T1000 (cell line): ENCODE measurements around the gene TTLL1.
A peak's percentile ranks its signal among the peaks of the same experiment; 100 is the strongest.

Experiments used
- DNase-seq: peaks from one replicate; lab custom pipeline; 2025; ENCODE audit warnings: mixed read lengths; lab: John Stamatoyannopoulos, UW

Gene TTLL1

GRCh38 chr22:43088984-43089717, at the start of gene TTLL1:
Gene TTLL1 (minus strand): TSS chr22:43089391. CDS start chr22:43075586, 13,805 bp downstream.
- peak; percentile 73 for DNase-seq

- no peak for DNase-seq
These were observed 47.6 kb upstream of the TTLL1 start for GRCh38 chr22:43136801-43137200.

- DNase-seq, result no peak
These were observed 47.1 kb upstream of the TTLL1 start for GRCh38 chr22:43136255-43136654.

GRCh38 chr22:43135565-43135964, 46.4 kb upstream of the TTLL1 start:
- no peak for DNase-seq

- no peak for DNase-seq
These were observed 45.4 kb upstream of the TTLL1 start for GRCh38 chr22:43134553-43134952.

GRCh38 chr22:43133401-43133800, 44.2 kb upstream of the TTLL1 start:
- DNase-seq, result no peak

- no peak for DNase-seq
These were observed 42.7 kb upstream of the TTLL1 start for GRCh38 chr22:43131773-43132501.

- no peak for DNase-seq
These were observed 40.5 kb upstream of the TTLL1 start for GRCh38 chr22:43129426-43130425.

- DNase-seq, result no peak
These were observed 39.8 kb upstream of the TTLL1 start for GRCh38 chr22:43128928-43129424.

GRCh38 chr22:43128116-43128515, 38.9 kb upstream of the TTLL1 start:
- no peak for DNase-seq

- DNase-seq, result no peak
These were observed 38.1 kb upstream of the TTLL1 start for GRCh38 chr22:43127166-43127908.

GRCh38 chr22:43126501-43127165, 37.4 kb upstream of the TTLL1 start:
- peak; percentile 45 for DNase-seq

- DNase-seq, result no peak
These were observed 29.8 kb upstream of the TTLL1 start for GRCh38 chr22:43118953-43119458.

GRCh38 chr22:43118024-43118849, 29.0 kb upstream of the TTLL1 start:
- no peak for DNase-seq

- no peak for DNase-seq
These were observed 27.7 kb upstream of the TTLL1 start for GRCh38 chr22:43116932-43117331.

GRCh38 chr22:43114958-43115357, 25.8 kb upstream of the TTLL1 start:
- no peak for DNase-seq

GRCh38 chr22:43113526-43114251, 24.5 kb upstream of the TTLL1 start:
- DNase-seq, result no peak

- DNase-seq, result no peak
These were observed 21.9 kb upstream of the TTLL1 start for GRCh38 chr22:43110927-43111623.
